GM19468 (cell line): Measurements from ENCODE around the gene SLC38A5.
A peak's percentile ranks its signal among the peaks of the same experiment; 100 is the strongest.
"Not testable (repeated sequence)": the region's sequence is repeated elsewhere in the genome, so short reads cannot be mapped to it uniquely, and the experiment has no call there.

Source experiments
- ATAC-seq: cut with Tn5 transposase; IDR thresholded peaks from one replicate; pipeline ENCODE4 v1.9.1; 2021; ENCODE audit warnings: mild to moderate bottlenecking, moderate library complexity, moderate number of reproducible peaks; ENCODE audit not compliant: unreplicated experiment; ENCODE audit errors: extremely low read depth

SLC38A5 gene

DNA sequence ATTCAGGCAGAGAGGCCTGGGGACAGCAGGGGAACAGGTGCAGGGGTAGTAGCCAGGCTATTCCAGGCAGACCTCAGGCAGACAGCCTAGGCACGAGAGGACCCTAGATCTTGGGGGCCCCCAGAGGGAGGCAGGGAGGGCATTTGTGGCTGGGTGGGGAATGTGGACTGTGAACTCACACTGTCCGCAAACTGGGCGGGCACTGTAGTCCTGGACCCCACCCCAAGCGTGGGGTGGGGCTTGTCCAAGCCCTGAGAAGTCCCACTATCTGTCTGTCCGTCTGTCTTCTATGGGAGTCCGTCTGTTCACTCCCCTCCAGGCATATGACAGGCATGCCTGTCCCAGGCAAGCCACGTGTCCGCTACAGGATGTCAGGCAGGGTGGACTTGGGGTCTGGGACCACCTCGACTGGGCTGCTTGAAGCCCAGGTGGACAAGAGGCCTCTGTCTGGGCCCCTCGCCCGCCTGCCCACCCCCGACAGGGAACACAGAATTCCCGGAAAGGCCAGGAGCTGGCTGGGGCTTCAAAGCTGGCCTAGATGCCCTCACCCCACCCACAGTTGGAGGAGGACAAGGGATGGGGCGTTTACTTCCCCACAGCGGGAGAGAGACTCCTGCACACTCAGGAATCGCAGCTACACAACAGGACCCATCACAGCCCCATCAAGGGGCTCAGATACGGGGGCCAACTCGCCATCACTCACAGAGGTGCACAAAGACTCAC lies at the start of gene SLC38A5:
TSS of gene SLC38A5 (minus strand) at position 151 of the 723 bp plus-strand sequence. CDS start 2,336 bp downstream, outside the sequence.
- ATAC-seq: no peak

DNA sequence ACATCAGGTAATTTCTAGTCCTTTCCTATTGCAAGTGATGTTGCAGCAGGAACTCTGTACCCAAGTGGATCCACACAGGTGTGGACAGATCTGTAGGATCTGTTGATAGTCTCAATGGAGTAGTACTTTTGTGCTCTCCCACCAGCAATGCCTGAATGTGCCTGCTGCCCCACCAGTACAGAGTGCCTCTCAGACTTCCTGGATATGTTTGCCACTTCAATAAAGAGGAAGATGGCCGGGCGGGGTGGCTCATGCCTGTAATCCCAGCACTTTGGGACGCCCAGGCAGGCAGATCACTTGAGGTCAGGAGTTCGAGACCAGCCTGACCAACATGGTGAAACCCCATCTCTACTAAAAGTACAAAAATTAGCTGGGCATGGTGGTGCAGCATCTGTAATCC lies 49.4 kb upstream of the SLC38A5 start:
- ATAC-seq: not testable (repeated sequence)

DNA sequence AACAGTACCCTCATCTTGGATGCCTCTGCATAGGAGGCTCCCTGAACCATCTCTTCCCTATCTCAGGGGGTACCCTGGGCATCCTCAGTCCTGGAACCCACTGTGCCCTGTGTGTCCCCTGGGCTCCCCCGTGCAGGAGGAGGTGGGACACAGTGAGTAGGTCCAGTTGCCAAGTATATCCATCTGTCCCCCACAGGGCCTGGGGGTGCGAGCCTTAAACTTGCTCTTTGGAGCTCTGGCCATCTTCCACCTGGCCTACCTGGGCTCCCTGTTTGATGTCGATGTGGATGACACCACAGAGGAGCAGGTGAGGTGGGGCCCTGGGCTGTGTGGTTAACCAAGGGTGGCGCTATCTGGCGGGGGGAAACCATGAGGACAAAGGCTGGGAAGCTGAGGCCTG lies 46.9 kb upstream of the SLC38A5 start:
- ATAC-seq: no peak

- no peak for ATAC-seq
Observed at GRCh38 chrX:48516285-48516684, 46.2 kb upstream of the SLC38A5 start.

GRCh38 chrX:48515842-48516241 lies 45.8 kb upstream of the SLC38A5 start:
- ATAC-seq: no peak

DNA sequence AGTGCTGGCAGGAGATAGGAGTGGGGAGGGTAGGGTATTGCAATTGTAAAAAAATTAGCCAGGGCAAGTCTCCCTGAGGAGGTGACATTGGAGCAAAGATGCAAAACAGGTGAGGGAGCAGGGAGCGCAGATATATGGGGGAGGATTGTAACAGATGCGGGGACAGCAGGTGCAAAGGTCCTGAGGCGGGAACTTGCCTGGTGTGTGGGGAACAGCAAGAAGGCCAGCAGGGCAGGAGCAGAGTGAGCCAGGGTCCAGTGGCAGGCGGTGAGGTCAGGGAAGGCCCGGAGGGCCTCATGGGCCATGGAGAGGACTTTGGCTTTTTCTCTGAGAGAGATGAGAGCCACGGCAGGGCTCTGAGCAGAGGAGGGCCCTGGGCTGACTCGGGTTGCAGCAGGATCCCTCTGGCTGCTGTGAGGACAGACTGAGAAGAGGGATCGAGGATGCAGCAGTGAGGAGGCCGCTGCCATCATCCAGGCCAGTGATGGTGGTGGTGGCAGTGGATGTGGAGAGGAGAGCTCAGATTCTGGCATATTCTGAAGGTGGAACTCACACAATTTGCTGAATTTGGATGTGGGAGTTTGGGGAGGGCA lies 44.9 kb upstream of the SLC38A5 start:
- no peak for ATAC-seq

DNA sequence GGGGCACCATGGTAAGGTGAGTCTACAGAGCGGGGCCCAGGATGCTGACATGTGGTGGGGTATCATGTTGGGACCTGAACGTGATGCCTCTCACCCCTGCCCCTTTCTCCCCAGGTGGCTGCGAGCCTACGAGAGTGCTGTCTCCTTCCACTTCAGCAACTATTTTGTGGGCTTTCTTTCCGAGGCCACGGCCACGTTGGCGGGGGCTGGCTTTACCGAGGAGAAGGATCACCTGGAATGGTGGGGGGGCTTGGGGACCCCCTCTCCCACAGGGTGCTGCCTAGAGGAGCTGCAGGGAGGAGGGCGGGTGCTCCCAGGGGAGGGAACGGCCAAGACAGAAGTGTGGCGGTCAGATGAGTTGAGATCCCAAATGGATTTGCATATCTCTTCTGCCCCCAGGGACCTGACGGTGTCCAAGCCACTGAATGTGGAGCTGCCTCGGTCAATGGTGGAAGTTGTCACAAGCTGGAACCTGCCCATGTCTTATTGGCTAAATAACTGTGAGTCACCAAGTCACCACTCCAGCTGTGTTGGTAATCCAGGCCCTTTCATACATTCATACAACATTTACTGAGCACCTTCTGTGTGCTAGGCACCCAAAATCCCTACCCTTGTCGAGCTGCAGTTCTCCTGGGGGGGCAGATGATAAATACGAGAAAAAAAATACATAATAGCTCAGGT lies 44.2 kb upstream of the SLC38A5 start:
- ATAC-seq: no peak

DNA sequence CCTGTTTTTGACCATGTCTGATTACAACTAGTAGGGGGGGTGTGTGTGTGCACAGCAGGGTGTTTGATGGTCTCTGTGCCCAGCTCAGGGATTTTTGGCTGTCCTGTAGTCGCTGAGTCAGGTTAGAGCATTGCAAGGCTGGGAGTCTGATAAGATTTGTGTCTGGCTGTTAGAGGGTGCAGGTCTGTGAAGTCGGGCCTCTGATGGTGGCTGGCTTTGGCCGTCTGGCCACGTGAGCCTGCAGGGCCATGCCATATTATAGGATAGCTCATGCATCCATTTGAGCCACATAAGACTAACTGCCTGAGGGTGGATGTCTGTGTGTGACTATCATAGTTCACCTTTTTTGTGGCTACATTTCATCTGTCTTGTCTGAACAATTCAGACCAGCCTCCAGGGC lies 43.6 kb upstream of the SLC38A5 start:
- ATAC-seq: no peak

- ATAC-seq: no peak
Observed at GRCh38 chrX:48512371-48512935, 42.4 kb upstream of the SLC38A5 start.

DNA sequence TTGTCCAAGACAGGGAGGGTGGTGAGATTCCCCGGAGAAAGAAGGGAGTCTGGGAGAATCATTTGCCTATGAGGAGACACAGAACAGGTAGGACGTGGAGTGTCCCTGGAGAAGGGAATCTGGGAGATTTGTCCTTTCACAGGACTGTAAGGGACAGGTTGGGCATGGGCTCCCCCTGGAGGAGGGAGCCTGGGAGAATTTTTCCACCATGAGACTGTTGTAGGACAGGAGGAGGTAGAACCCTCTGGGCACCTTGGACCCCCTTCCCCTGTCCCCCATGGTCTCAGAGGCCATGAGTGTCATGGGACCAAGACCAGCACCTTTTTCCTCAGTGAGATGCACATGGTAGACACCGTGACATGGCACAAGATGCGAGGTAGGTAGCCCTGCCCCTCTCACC lies 41.5 kb upstream of the SLC38A5 start:
- ATAC-seq: no peak

- ATAC-seq: no peak
Observed at GRCh38 chrX:48509619-48510018, 39.6 kb upstream of the SLC38A5 start.

- no peak for ATAC-seq
Observed at GRCh38 chrX:48509245-48509590, 39.2 kb upstream of the SLC38A5 start.

DNA sequence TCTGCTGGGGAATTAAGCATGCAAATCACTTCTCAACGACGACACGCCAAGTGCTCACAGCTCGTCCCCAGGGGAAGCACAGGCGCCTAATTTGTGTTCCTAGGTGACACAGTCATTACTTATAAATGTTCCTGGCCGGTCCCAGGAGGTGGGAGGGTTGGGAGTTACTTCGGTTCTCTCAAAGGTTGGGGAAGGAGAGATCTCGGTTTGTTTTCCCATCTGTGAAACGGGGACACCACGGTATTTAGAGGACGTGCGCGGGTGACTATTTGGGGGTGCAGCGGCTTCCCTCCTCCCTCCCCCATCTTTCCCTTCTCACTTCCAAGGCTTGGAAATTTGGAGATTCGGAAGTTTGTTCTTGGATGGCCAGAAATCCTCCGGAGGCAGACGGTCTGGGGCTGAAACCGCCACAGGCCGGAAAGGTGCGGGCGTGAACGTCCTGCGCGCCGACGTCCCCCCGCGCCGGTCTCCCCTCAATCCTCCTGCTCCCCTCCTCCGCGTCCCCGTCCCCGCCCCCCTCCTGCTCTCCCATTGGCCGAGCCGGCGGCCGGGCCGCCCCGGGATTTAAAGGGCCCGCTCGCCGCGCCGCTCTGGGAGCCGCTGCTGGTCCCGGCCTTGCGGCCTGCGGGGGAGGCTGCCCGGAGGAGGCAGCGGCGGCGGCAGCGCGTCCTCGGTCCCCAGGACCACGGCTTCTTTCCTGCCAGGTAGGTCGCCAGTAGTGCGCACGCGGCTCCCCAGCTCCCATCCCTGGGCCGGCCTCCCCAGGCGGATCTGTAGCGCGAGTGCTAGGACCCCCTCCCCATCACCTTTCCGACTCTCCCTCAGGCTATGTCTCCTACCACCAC lies 38.6 kb upstream of the SLC38A5 start, which contains the start of gene PORCN:
TSS of gene PORCN (plus strand) at position 593 of the 845 bp plus-strand sequence. CDS start 829 bp downstream, outside the sequence.
- ATAC-seq: peak; percentile 25

DNA sequence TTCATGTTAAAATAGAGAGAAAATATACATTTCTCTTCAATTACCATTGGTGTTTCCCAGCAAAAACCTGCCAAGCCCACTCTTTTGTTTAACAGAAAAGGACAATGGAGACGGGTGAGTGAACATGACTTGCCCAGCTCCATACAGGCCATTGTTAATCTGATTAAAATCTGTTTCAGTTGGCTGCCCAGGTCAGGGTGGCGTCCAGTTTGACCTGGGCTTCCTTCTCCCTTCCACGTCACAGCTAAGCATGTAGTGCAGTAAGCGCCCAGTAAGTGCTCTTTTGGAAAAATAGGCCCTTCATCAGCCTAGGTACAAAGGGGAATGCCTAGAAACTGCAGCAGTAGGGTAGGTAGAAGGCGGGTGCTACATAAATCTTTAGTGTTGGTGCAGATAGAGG lies 37.2 kb upstream of the SLC38A5 start:
- no peak for ATAC-seq

- no peak for ATAC-seq
Observed at GRCh38 chrX:48505481-48505880, 35.4 kb upstream of the SLC38A5 start.

DNA sequence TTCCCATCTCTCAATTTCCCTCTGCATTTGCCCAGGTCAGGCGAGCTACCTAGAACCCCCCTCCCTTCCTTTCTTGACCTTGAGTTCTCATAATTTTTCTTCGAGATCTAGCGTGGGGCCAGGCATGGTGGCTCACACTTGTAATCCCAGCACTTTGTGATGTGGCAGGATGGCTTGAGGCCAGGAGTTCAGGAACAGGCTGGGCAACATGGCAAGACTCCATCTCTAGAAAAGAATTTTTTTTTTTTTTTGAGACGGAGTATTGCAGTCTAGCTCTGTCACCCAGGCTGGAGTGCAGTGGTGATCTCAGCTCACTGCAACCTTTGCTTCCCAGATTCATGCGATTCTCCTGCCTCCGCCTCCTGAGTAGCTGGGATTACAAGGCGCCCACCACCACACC lies 34.2 kb upstream of the SLC38A5 start:
- no peak for ATAC-seq

DNA sequence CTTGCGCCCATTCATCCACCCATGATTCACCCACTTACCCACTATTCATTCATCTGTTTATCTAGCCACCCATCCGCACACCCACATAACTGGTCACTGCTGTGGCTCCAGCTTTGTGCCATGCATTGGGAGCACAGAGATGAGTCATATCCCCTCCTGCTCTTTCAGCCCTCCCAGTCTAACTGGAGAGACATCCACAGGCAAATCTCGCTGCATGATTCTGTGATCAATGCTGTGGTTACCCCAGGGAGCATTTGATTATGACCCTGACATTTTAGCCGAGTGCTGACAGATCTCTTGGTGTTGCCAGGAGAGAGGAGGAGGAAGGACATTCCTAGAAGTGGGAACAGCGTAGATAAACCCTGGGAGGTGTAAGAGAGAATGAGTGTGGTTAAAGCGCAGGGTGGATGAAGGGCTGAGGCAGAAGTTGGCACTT lies 28.3 kb upstream of the SLC38A5 start:
- ATAC-seq: no peak

- ATAC-seq: no peak
Observed at GRCh38 chrX:48497871-48498270, 27.8 kb upstream of the SLC38A5 start.

- ATAC-seq: no peak
Observed at GRCh38 chrX:48496660-48497059, 26.6 kb upstream of the SLC38A5 start.

DNA sequence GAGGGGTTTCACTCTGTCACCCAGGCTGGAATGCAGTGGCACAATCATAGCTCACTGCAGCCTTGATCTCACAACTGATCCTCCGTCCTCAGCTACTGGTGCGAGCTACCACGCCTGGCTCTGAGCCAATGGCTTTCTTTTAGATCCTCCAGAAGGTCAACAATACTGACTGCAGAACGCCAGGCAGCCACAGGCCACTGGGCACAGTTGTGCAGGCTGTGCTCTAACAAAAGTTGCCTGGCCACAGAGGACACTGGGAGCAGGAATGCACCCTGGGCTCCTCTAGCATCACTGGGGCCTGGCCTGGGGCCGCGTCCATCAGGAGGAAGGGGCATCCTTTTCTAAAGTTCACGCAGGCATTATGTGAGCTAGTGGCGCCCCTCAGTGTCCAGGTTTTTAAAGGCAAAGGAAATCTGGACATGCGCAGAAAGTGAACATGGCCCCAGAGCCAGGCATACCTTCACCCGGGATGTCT lies 23.9 kb upstream of the SLC38A5 start:
- no peak for ATAC-seq
